Left lung (tissue), 10 donors: Measurements from ENCODE around the gene EAPP. TPM values are rescaled to one million over a fixed set of nuclear protein-coding genes. Genes with fewer than 3 reads are reported as not detected.
"Not testable (repeated sequence)": the region's sequence is repeated elsewhere in the genome, so short reads cannot be mapped to it uniquely, and the experiment has no call there.

Source experiments
- ATAC-seq: fragments of 200-7000 bp; cut with Tn5 transposase; one replicate; pipeline ENCODE4 v1.9.1; 2020; ENCODE audit warnings: moderate library complexity
- DNase-seq, 4 donors: peaks; one replicate each; pipeline ENCODE4 v3.0.0-alpha.2; 2013 to 2020
- H3K27ac ChIP-seq, 2 donors: fragments of 200-600 bp; sonication (generic) in 1 of 2; one replicate each; pipeline versions ENCODE4 v1.5.0 to v1.8.0; 2020 to 2021
- H3K27me3 ChIP-seq, 2 donors: fragments of 200-600 bp; sonication (generic) in 1 of 2; one replicate each; pipeline versions ENCODE4 v1.5.0 to v1.8.0; 2020 to 2021
- H3K36me3 ChIP-seq, 2 donors: fragments of 200-600 bp; sonication (generic) in 1 of 2; one replicate each; pipeline versions ENCODE4 v1.5.0 to v1.8.0; 2020 to 2021
- H3K4me1 ChIP-seq, 2 donors: fragments of 200-600 bp; one replicate each; pipeline ENCODE4 v1.8.0; 2021
- H3K4me3 ChIP-seq, 2 donors: fragments of 200-600 bp; sonication (generic) in 1 of 2; one replicate each; pipeline versions ENCODE4 v1.5.0 to v1.8.0; 2020 to 2021; ENCODE audit warnings: mild to moderate bottlenecking in 1 of 2
- H3K9me3 ChIP-seq, 2 donors: fragments of 200-600 bp; sonication (generic) in 1 of 2; one replicate each; pipeline versions ENCODE4 v1.5.0 to v1.8.0; 2020 to 2021
- intact Hi-C, 2 donors: fragments of 100-400 bp; cut with DNase I; formaldehyde crosslinking; loops; one replicate each; pipeline versions ENCODE4 v1.11.2 to v1.14.2; 2022
- polyA plus RNA-seq, 6 donors: library from polyadenylated mRNA; unstranded; fragments of 120-200 nt; gene quantifications; one replicate each; pipeline ENCODE4 v1.2.1, GENCODE V29; 2013; ENCODE audit not compliant: insufficient read length in 6 of 6
- total RNA-seq, 2 donors: library from RNA; stranded (reverse); fragmentation: NEBNext Ultra II Directional; extraction: Animal tissue kit (Norgen Biotek cat#: 25700); gene quantifications; one replicate each; pipeline ENCODE4 v1.2.1, GENCODE V29; 2021
- TF ChIP-seq, protein P1 (sequence below), 2 donors: fragments of 200-600 bp; sonication (generic) in 1 of 2; IDR thresholded peaks; one replicate each; pipeline versions ENCODE4 v1.5.0 to v1.8.0; 2021; ENCODE audit warnings: antibody characterized with exemption in 2 of 2
- donor health status: DM: no; HTN: yes; CAD: no.
- donor health status: DM: no; HTN: no; CAD: no.

Gene EAPP
- total and polyA plus RNA-seq, 8 donors: 23.2 to 63.9 (median 54.8) TPM

DNA sequence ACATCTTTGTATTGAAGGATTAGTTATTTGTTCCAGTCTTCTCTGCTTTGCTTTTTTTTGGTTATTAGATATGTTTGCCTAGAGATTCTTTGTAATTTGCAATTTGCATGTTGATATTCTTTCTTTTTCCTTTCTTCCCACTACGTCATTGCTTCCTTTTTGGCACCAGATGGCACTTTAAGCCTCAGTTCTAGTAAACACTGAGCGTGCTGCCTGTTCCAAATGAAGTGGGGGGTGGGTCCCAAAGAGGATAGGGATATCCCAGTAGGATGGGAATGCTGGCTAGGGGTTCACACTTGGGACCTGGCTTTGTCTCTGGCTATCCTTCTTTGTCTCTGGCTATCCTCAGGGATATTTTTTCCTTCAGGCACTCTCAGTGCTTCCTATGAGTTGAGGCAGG, 17.0 kb downstream of the EAPP start:
- Histone ChIP-seq H3K36me3 (peaks cover 7 to 100% of the 10 kb centered on the region in 2 donors), H3K9me3 (no peaks in the 10 kb centered on the region), H3K27ac (no peak overlapping the region), H3K27me3 (no peaks in the 10 kb centered on the region), H3K4me3 (no peak overlapping the region), H3K4me1 (no peaks in the 10 kb centered on the region)
- intact Hi-C loops: no loop called here
- no peak for ATAC-seq
- DNase-seq: no peak
- TF ChIP-seq, protein P1, sequence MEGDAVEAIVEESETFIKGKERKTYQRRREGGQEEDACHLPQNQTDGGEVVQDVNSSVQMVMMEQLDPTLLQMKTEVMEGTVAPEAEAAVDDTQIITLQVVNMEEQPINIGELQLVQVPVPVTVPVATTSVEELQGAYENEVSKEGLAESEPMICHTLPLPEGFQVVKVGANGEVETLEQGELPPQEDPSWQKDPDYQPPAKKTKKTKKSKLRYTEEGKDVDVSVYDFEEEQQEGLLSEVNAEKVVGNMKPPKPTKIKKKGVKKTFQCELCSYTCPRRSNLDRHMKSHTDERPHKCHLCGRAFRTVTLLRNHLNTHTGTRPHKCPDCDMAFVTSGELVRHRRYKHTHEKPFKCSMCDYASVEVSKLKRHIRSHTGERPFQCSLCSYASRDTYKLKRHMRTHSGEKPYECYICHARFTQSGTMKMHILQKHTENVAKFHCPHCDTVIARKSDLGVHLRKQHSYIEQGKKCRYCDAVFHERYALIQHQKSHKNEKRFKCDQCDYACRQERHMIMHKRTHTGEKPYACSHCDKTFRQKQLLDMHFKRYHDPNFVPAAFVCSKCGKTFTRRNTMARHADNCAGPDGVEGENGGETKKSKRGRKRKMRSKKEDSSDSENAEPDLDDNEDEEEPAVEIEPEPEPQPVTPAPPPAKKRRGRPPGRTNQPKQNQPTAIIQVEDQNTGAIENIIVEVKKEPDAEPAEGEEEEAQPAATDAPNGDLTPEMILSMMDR (IDR thresholded peaks at IDR 0.05): no peak

DNA sequence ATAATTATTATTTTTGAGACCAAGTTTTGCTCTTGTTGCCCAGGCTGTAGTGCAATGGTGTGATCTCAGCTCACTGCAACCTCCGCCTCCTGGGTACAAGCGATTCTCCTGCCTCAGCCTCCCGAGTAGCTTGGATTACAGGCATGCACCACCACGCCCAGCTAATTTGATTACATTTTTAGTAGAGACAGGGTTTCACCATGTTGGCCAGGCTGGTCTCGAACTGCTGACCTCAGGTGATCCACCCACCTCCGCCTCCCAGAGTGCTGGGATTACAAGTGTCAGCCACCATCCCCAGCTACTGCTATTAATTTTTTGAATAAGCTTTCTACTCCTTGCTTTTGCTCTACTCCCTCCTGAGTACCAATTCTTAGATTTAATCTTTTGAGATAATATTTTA, 18.4 kb downstream of the EAPP start:
- H3K4me1 ChIP-seq, DNase-seq, ATAC-seq, H3K9me3 ChIP-seq, intact Hi-C loops, H3K27me3 ChIP-seq, H3K27ac ChIP-seq, H3K4me3 ChIP-seq: not testable (repeated sequence)
- H3K36me3 ChIP-seq: peaks cover 7 to 100% of the 10 kb centered on the region in 2 donors

DNA sequence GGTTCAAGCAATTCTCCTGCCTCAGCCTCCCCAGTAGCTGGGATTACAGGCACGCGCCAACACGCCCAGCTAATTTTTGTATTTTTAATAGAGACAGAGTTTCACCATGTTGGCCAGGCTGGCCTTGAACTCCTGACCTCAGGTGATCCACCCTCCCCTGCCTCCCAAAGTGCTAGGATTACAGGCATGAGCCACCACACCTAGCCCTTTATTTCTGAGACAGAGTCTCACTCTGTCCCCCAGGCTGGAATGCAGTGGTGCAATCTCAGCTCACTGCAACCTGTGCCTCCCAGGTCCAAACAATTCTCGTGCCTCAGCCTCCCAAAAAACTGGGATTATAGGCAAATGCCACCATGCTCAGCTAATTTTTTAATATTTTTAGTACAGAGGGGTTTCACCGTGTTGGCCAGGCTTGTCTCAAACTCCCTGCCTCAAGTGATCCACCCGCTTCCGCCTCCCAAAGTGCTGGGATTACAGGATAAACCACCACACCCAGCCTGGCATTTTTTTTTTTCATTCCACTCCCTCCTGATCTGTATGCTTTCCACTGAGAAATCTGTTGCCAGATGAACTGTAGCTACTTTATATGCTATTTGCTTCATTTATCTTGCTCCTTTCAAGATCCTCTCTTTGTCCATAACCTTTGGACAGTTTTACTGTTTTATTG, 19.1 kb downstream of the EAPP start:
- peak; percentile 26 for ATAC-seq
- H3K4me1 ChIP-seq, DNase-seq, intact Hi-C loops, H3K9me3 ChIP-seq, H3K27me3 ChIP-seq, H3K4me3 ChIP-seq: not testable (repeated sequence)
- Histone ChIP-seq H3K36me3 (peaks cover 7 to 100% of the 10 kb centered on the region in 2 donors), H3K27ac (peak overlapping the region in 1 of 2 donors; percentile 57)

DNA sequence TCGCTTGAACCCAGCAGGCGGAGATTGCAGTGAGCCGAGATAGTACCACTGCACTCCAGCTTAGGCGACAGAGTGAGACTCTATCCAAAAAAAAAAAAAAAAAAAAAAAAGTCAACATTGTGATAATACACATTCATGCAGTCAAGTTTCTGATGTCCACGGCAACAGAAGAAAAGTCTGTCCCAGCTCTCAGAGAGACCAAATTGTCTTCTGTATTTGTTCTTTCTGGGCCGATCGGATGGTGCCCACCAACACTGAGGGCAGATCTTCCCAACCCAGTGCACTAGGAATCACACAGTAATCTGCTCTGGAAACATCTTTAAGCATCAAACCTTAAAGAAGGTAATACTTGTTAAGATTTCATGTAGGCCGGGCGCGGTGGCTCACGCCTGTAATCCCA, 31.6 kb downstream of the EAPP start:
- TF ChIP-seq, protein P1 (IDR thresholded peaks at IDR 0.05): no peak

DNA sequence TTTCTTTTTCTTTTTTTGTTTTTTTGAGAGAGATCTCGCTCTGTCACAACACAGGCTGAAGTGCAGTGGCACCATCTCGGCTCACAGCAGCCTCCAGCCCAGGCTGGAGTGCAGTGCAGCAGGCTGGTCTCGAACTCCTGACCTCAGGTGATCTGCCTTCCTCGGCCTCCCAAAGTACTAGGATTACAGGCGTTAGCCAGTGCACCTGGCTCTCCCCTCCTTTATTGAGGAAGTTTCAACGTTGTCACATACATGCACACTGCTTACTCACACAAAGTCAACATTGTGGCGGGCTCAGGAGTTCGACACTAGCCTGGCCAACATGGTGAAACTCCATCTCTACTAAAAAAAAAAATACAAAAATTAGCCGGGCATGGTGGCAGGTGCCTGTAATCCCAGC, 32.0 kb downstream of the EAPP start:
- DNase-seq (no peak), ATAC-seq (no peak)
- Histone ChIP-seq H3K27me3 (no peaks in the 10 kb centered on the region), H3K4me1 (no peaks in the 10 kb centered on the region), H3K9me3 (no peaks in the 10 kb centered on the region), H3K36me3 (no peaks in the 10 kb centered on the region), H3K27ac (no peak overlapping the region), H3K4me3 (no peak overlapping the region)
- TF ChIP-seq, protein P1 (IDR thresholded peaks at IDR 0.05): no peak
- intact Hi-C loops: no loop called here

More for the DNA sequence above, 31.6 kb downstream of the EAPP start:
- Histone ChIP-seq H3K36me3 (no peaks in the 10 kb centered on the region), H3K4me1 (no peaks in the 10 kb centered on the region), H3K9me3 (no peaks in the 10 kb centered on the region), H3K27me3 (no peaks in the 10 kb centered on the region), H3K27ac (no peak overlapping the region), H3K4me3 (no peak overlapping the region)
- intact Hi-C loops: no loop called here
- ATAC-seq (no peak), DNase-seq (no peak)

DNA sequence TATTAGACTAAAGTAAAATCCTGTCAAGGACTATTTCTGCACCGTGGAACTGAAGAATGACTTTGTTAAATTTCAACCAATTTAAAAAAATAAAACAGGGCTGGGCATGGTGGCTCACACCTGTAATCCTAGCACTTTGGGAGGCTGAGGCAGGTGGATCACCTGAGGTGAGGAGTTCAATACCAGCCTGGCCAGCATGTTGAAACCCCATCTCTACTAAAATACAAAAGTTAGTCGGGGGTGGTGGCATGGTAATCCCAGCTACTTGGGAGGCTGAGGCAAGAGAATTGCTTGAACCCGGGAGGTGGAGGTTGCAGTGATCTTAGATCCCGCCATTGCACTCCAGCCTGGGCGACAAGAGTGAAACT, 34.4 kb downstream of the EAPP start:
- H3K9me3 ChIP-seq, H3K27ac ChIP-seq, DNase-seq, H3K27me3 ChIP-seq, H3K36me3 ChIP-seq, ATAC-seq, H3K4me3 ChIP-seq, intact Hi-C loops, H3K4me1 ChIP-seq: not testable (repeated sequence)

DNA sequence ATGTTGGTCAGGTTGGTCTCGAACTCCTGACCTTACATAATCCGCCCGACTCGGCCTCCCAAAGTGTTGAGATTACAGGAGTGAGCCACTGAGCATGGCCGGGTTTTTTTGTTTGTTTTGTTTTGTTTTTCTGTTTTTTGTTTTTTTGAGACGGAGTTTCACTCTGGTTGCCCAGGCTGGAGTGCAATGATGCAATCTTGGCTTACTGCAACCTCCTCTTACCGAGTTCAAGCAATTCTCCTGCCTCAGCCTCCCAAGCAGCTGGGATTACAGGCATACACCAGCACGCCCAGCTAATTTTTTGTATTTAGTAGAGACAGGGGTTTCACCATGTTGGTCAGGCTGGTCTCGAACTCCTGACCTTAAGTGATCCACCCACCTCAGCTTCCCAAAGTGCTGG, 35.5 kb downstream of the EAPP start:
- H3K36me3 ChIP-seq, H3K27me3 ChIP-seq, H3K4me1 ChIP-seq, ATAC-seq, H3K9me3 ChIP-seq, DNase-seq, H3K27ac ChIP-seq, H3K4me3 ChIP-seq, intact Hi-C loops: not testable (repeated sequence)
